ENCODE measurements around the gene IRX2.

Gene IRX2

DNA sequence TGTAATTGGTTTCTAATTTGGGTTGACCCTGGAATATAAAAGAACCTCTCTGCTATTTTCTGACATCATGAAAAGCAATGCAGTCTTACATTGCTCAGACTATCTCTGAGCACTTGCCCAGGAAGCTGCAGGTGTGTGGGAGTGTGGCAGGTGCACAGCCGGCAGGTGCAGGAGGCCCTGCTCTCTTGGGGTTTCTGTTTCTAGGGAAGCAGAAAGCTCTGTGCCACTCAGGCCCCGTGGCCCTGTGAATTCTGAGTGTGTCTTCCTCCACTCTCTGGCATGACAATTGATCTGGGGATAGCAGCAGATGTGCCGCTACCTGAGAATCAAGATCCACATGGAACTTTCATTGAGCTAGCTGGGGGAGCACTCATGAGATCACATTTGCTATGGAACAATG is 45.7 kb upstream of the IRX2 start:
- H3K79me2 ChIP-seq (ENCODE audit: insufficient read depth, low read length) = no peaks in the 10 kb centered on the region
- H3K4me1 ChIP-seq (ENCODE audit: insufficient read depth, low read length, poor library complexity, severe bottlenecking) = no peaks in the 10 kb centered on the region
- H3K4me3 ChIP-seq (ENCODE audit: low read length, poor library complexity, severe bottlenecking) = no peak overlapping the region
- no peak overlapping the region for H3K9ac ChIP-seq (ENCODE audit: low read depth, low read length, poor library complexity, severe bottlenecking)
- H3K9me2 ChIP-seq (replicated peaks; ENCODE audit: low read depth, low read length) = no peaks in the 10 kb centered on the region
- no peaks in the 10 kb centered on the region for H4K20me1 ChIP-seq (ENCODE audit: insufficient read depth, low read length, poor library complexity, severe bottlenecking)
- H3F3A ChIP-seq (ENCODE audit: low read depth) = no peaks in the 10 kb centered on the region
- H3K4me2 ChIP-seq (ENCODE audit: low read depth, low read length, poor library complexity, severe bottlenecking) = no peak overlapping the region
- TF ChIP-seq, protein P1, sequence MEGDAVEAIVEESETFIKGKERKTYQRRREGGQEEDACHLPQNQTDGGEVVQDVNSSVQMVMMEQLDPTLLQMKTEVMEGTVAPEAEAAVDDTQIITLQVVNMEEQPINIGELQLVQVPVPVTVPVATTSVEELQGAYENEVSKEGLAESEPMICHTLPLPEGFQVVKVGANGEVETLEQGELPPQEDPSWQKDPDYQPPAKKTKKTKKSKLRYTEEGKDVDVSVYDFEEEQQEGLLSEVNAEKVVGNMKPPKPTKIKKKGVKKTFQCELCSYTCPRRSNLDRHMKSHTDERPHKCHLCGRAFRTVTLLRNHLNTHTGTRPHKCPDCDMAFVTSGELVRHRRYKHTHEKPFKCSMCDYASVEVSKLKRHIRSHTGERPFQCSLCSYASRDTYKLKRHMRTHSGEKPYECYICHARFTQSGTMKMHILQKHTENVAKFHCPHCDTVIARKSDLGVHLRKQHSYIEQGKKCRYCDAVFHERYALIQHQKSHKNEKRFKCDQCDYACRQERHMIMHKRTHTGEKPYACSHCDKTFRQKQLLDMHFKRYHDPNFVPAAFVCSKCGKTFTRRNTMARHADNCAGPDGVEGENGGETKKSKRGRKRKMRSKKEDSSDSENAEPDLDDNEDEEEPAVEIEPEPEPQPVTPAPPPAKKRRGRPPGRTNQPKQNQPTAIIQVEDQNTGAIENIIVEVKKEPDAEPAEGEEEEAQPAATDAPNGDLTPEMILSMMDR (conservative IDR thresholded peaks at IDR 0.05; ENCODE audit: low read length) = no peak
- H3K9me3 ChIP-seq (ENCODE audit: insufficient read depth, low read depth, low read length) = no peaks in the 10 kb centered on the region
- H3K27me3 ChIP-seq (ENCODE audit: insufficient read depth, low read length, poor library complexity, severe bottlenecking) = no peaks in the 10 kb centered on the region
- H2AFZ ChIP-seq (ENCODE audit: low read length) = no peak overlapping the region
- H3K36me3 ChIP-seq (ENCODE audit: insufficient read depth, low read length) = no peaks in the 10 kb centered on the region

DNA sequence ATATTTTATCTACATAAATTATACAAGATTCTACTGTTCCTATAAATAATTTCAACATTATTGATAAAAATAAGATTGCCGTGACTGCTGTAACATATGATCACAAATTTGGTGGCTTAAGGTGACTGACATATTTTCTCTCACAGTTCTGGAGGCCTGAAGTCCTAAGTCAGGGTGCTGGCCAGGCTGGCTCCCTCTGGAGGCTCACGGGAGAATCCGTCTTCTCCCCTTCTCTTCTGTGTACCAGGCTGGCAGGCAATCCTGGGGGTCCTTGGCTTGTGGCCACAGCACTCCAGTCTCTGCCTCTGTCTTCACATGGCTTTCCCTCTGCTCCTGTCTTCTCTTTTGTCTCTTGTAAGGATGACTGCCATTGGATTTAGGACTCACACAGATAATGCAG is 31.7 kb upstream of the IRX2 start:
- no peaks in the 10 kb centered on the region for H3F3A ChIP-seq (ENCODE audit: low read depth)
- H2AFZ ChIP-seq (ENCODE audit: low read length) = no peak overlapping the region
- no peaks in the 10 kb centered on the region for H3K36me3 ChIP-seq (ENCODE audit: insufficient read depth, low read length)
- no peaks in the 10 kb centered on the region for H4K20me1 ChIP-seq (ENCODE audit: insufficient read depth, low read length, poor library complexity, severe bottlenecking)
- TF ChIP-seq EZH2phosphoT487 (IDR thresholded peaks at IDR 0.05; ENCODE audit: borderline replicate concordance) = no peak
- TF ChIP-seq, protein P1 (conservative IDR thresholded peaks at IDR 0.05; ENCODE audit: low read length) = no peak
- H3K4me3 ChIP-seq (ENCODE audit: low read length, poor library complexity, severe bottlenecking) = no peak overlapping the region
- no peaks in the 10 kb centered on the region for H3K27me3 ChIP-seq (ENCODE audit: insufficient read depth, low read length, poor library complexity, severe bottlenecking)
- no peaks in the 10 kb centered on the region for H3K4me1 ChIP-seq (ENCODE audit: insufficient read depth, low read length, poor library complexity, severe bottlenecking)
- H3K9me2 ChIP-seq (replicated peaks; ENCODE audit: low read depth, low read length) = no peaks in the 10 kb centered on the region
- H3K9me3 ChIP-seq (ENCODE audit: insufficient read depth, low read depth, low read length) = peaks cover 2% of the 10 kb centered on the region; the same call in 1 of the 2 replicates
- H3K4me2 ChIP-seq (ENCODE audit: low read depth, low read length, poor library complexity, severe bottlenecking) = no peak overlapping the region
- H3K79me2 ChIP-seq (ENCODE audit: insufficient read depth, low read length) = no peaks in the 10 kb centered on the region
- no peak overlapping the region for H3K9ac ChIP-seq (ENCODE audit: low read depth, low read length, poor library complexity, severe bottlenecking)

DNA sequence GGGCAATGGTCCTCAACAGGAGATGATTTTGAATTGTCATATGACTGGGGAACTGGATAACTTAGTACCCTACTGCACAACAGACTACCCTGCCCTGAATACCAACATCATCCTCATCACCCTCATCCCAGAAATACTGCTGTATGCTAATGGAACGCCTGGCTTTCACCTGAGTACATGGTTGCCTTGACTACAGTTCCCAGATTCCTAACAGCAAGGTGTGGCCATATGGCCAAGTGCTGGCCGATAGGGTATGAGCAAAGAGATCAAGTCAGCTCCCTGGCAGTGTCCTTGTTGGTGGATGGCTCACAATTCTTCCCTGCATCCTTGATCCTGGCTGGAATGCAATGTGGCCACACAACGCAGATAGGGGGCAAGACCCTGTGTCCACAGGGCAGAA is 31.2 kb upstream of the IRX2 start:
- no peak for TF ChIP-seq EZH2phosphoT487 (IDR thresholded peaks at IDR 0.05; ENCODE audit: borderline replicate concordance)
- TF ChIP-seq, protein P1 (conservative IDR thresholded peaks at IDR 0.05; ENCODE audit: low read length) = no peak
- no peaks in the 10 kb centered on the region for H3F3A ChIP-seq (ENCODE audit: low read depth)
- H3K4me3 ChIP-seq (ENCODE audit: low read length, poor library complexity, severe bottlenecking) = no peak overlapping the region
- no peaks in the 10 kb centered on the region for H3K4me1 ChIP-seq (ENCODE audit: insufficient read depth, low read length, poor library complexity, severe bottlenecking)
- no peaks in the 10 kb centered on the region for H3K27me3 ChIP-seq (ENCODE audit: insufficient read depth, low read length, poor library complexity, severe bottlenecking)
- H3K79me2 ChIP-seq (ENCODE audit: insufficient read depth, low read length) = no peaks in the 10 kb centered on the region
- no peak overlapping the region for H3K9ac ChIP-seq (ENCODE audit: low read depth, low read length, poor library complexity, severe bottlenecking)
- H3K36me3 ChIP-seq (ENCODE audit: insufficient read depth, low read length) = no peaks in the 10 kb centered on the region
- H3K9me3 ChIP-seq (ENCODE audit: insufficient read depth, low read depth, low read length) = peaks cover 2% of the 10 kb centered on the region; the same call in 1 of the 2 replicates
- H4K20me1 ChIP-seq (ENCODE audit: insufficient read depth, low read length, poor library complexity, severe bottlenecking) = no peaks in the 10 kb centered on the region
- no peak overlapping the region for H2AFZ ChIP-seq (ENCODE audit: low read length)
- H3K9me2 ChIP-seq (replicated peaks; ENCODE audit: low read depth, low read length) = no peaks in the 10 kb centered on the region
- no peak overlapping the region for H3K4me2 ChIP-seq (ENCODE audit: low read depth, low read length, poor library complexity, severe bottlenecking)
